HG03378 (cell line): ENCODE results near the gene DCLRE1C.
"Not testable (repeated sequence)": the region's sequence is repeated elsewhere in the genome, so short reads cannot be mapped to it uniquely, and the experiment has no call there.

Experiments used
- ATAC-seq: cut with Tn5 transposase; IDR thresholded peaks from one replicate; pipeline ENCODE4 v1.9.1; 2021; ENCODE audit warnings: mild to moderate bottlenecking, moderate library complexity; ENCODE audit not compliant: unreplicated experiment

The DCLRE1C gene

GRCh38 chr10:14947268-14947667, 6.6 kb downstream of the DCLRE1C start:
- no peak for ATAC-seq

DNA sequence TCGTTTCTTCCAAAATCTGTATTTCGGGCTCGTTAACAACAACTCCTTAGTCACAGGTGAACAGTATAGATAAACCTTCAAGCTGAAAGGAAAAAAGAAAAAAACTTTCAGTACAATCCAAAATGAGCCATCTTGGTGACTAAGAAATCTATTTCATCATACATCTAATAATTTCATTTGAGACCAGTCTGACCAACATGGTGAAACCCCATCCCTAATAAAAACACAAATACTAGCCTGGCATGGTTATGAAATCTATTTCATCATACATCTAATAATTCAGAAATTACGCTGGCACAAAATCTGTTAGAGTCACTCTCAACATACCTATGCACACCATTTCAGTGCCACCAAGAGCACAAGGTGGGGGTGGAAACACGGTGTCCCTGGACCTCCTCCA, 8.8 kb downstream of the DCLRE1C start:
- ATAC-seq = no peak

DNA sequence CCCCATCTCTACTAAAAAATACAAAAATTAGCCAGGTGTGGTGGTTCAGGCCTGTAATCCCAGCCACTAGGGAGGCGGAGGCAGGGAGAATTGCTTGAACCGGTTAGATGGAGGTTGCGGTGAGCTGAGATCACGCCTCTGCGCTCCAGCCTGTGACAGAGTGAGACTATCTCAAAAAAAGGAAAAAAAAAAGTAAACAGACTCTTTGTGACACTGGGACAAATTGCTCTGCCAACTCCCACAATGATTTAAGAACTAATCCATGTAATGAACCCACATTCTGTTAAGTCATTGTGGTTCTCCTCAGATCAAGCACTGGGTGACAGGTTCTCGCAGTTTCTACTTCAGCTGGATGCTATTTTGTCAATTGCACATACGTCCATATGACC, 11.0 kb downstream of the DCLRE1C start:
- ATAC-seq = not testable (repeated sequence)

- ATAC-seq = peak; percentile 75
These were observed 11.5 kb downstream of the DCLRE1C start for GRCh38 chr10:14942147-14942949.

DNA sequence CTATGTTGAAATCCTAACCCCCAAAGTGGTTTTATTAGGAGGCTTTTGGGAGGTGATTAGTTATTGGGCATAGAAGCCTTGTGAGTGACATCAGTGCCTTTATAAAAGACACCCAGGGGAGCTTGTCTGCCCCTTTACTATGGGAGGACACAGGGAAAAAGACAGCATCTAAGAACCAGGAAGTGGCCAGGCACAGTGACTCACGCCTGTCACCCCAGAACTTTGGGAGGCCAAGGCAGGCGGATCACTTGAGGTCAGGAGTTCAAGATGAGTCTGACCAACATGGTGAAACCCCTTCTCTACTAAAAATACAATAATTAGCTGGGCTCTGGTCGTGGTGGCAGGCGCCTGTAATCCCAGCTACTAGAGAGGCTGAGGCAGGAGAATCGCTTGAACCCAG, 14.9 kb downstream of the DCLRE1C start:
- peak; percentile 49 for ATAC-seq

DNA sequence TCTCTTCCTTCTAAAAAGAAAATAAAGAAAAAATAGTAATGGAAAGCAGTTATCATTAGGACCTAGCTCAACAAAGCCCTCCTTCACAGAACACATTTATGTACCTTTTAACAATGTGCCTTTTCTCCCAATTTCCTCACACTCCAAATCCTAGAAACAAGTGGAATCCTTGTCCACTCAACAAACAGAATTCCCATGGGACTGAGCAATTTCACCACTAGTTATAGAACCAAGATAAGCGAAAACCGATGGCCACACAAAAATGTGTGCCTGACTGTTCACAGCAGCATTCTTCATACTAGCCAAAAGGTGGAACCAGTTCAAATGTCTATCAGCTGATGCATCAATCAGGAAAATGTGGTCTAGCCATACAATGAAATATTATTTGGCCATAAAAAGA, 17.3 kb downstream of the DCLRE1C start:
- ATAC-seq = no peak

GRCh38 chr10:14930610-14931009, 23.3 kb downstream of the DCLRE1C start:
- no peak for ATAC-seq

DNA sequence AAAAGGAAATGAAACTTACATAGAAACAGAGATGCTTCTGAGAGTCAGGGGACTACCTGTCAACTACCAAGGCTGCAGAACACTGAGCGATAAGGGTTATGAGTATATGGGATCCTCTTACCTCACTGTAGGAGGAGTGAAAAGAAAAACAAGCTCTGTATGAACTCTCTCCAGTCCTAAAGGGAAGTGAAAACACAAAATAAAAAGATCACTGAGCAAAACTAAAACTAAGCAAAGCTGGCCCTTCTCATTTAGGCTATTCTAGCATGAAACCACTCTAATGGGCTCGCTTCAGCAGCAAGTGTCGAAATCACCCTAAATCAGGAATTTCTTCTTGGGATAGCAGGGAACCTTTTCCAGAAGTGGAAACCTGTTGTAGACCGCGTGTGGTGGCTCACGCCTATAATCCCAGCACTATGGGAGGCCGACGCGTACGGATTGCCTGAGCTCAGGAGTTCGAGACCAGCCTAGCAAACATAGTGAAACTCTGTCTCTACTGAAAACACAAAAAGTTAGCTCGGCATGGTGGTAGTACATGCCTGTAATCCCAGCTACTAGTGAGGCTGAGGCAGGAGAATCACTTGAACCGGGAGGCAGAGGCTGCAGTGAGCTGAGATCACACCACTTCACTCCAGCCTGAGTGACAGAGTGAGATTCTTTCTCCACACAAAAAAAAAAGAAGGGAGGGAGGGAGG, 27.0 kb downstream of the DCLRE1C start:
- peak; percentile 98 for ATAC-seq

DNA sequence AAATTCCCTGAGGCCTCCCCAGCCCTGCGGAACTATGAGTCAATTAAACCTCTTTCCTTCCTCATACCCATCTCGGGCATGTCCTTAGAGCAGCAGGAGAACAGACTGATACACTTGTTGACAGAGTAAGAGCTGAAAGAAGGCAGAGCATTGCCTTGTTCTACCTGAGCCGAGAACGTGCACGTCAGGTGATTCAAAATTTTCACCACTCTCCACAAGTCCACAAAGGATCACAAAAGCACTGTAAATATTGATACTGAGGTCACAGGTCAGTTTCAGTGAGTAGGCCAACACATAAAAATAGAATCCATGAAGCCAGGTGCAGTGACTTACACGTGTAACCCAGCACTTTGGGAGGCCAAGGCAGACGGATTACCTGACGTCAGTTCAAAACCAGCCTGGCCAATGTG, 27.8 kb downstream of the DCLRE1C start:
- no peak for ATAC-seq

DNA sequence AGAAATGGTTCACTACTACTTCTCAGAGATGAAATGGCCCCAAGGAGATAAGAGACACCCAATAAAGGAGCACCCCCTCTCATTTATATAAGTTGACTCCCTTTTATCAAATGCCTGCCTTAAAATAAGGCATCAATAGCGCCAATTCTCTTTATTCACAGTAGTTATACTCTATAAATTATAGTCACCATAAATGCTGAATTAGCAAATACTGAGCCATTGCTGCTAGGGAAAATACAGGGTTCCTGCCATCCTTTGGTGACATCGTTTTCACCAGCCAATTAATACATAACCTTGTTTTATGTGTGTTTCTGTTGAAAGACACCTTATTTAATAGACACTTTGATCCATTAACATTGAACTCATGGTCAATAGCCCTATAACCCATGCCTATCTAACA, 28.6 kb downstream of the DCLRE1C start:
- no peak for ATAC-seq

GRCh38 chr10:14924013-14924412, 29.9 kb downstream of the DCLRE1C start:
- no peak for ATAC-seq

- ATAC-seq = no peak
These were observed 34.9 kb downstream of the DCLRE1C start for GRCh38 chr10:14918964-14919363.

- ATAC-seq = no peak
These were observed 36.1 kb downstream of the DCLRE1C start for GRCh38 chr10:14917827-14918226.

DNA sequence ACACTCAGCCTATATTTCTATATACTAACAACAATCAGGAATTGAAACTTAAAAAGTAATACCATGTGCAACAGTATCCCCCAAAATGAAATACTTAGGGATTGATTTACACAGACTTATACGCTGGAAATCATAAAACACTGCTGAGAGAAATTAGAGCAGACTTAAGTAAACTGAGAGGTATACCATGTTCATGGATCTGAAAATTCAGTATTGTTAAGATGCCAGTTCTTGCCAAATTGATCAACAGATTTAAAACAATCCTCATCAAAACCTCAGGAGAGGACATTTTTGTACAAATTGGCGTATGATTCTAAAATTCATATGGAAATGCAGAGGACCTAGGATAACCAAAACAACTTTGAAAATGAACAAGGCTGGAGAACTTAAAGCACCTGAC, 37.3 kb downstream of the DCLRE1C start:
- ATAC-seq = no peak

GRCh38 chr10:14911801-14912200, 42.1 kb downstream of the DCLRE1C start:
- ATAC-seq = no peak

DNA sequence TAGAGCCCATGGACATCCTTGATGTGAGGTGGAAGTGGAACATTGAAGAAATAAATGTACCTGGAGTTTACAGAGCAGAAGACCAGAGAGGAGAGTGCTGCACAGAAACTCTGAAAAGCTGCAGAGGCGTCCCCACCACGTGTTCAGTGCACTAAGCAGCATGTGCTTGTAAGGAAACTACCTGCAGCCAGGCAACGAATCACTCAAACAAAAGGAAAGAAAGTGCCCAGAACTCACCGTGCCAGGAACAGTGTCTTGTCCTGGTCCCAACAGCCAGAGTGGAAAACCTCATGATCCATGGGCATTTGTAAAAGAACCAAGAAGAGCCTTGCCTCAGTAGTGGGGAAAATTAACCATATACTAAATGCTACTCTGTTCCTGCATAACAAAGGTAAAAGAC, 42.9 kb downstream of the DCLRE1C start:
- ATAC-seq = no peak

DNA sequence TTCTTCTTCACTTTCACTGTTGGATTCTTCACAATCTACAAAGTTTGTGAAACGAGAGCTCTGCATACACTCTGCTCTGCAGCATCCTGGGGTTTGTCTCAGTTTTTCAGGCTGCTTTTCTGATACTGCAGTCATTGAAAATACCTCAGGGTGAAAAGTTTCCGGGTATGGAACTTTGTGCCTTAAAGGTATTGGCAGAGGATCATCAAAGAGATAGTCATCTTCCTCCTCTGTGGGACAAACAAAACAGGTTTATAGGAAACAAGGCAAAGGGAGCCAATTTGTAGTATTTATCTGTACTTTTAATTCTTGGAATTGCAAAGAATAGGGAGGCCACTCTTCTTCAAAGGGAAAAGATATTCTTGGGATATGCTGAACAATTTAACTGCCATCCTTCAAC, 44.8 kb downstream of the DCLRE1C start:
- no peak for ATAC-seq

- not testable (repeated sequence) for ATAC-seq
These were observed 46.3 kb downstream of the DCLRE1C start for GRCh38 chr10:14907591-14907990.

GRCh38 chr10:14906765-14907164, 47.1 kb downstream of the DCLRE1C start:
- ATAC-seq = no peak

- ATAC-seq = no peak
These were observed 48.0 kb downstream of the DCLRE1C start for GRCh38 chr10:14905890-14906289.

- no peak for ATAC-seq
These were observed 49.0 kb downstream of the DCLRE1C start for GRCh38 chr10:14904864-14905263.

GRCh38 chr10:14904316-14904732, 49.6 kb downstream of the DCLRE1C start:
- no peak for ATAC-seq
